ENCODE data around the gene ERBB2.

- no peak for TF ChIP-seq EP300 (IDR thresholded peaks at IDR 0.05)
- no peak for TF ChIP-seq CTCF (IDR thresholded peaks at IDR 0.05)
- no peak for TF ChIP-seq POLR2A (IDR thresholded peaks at IDR 0.05)
- TF ChIP-seq POLR2AphosphoS5 (IDR thresholded peaks at IDR 0.05): no peak
Observed at GRCh38 chr17:39650121-39650579, 49.7 kb upstream of the ERBB2 start.

All from upper lobe of left lung (tissue), 4 donors.